Measurements from ENCODE around the gene SLC26A4.

SLC26A4 gene

DNA sequence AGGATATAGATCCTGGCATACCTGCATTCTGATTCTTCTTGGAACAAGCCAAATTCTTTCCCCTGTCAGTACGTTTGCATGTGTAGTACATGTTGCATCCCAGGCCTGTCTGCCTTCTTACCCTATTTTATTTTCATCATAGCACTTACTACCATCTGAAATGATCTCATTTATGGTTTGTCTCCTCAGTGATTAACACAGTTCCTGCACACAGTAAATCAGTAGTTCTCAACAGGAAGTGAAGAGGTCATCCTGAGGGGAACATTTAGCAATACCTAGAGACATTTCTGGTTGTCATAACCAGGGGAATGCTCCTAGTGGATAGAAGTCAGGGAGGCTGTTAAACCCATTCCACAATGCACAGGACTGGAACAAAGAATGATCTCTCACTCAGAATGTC is 38.2 kb upstream of the SLC26A4 start:
- TF ChIP-seq, protein P1, sequence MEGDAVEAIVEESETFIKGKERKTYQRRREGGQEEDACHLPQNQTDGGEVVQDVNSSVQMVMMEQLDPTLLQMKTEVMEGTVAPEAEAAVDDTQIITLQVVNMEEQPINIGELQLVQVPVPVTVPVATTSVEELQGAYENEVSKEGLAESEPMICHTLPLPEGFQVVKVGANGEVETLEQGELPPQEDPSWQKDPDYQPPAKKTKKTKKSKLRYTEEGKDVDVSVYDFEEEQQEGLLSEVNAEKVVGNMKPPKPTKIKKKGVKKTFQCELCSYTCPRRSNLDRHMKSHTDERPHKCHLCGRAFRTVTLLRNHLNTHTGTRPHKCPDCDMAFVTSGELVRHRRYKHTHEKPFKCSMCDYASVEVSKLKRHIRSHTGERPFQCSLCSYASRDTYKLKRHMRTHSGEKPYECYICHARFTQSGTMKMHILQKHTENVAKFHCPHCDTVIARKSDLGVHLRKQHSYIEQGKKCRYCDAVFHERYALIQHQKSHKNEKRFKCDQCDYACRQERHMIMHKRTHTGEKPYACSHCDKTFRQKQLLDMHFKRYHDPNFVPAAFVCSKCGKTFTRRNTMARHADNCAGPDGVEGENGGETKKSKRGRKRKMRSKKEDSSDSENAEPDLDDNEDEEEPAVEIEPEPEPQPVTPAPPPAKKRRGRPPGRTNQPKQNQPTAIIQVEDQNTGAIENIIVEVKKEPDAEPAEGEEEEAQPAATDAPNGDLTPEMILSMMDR (IDR thresholded peaks at IDR 0.05), result no peak
- H3K36me3 Mint-ChIP-seq (ENCODE audit: low read depth), result no peaks in the 10 kb centered on the region
- DNase-seq, result no peak
- H3K27ac Mint-ChIP-seq, result no peak overlapping the region
- no peak overlapping the region for H3K4me3 Mint-ChIP-seq
- H3K4me1 Mint-ChIP-seq, result no peaks in the 10 kb centered on the region
- H3K27me3 Mint-ChIP-seq (ENCODE audit: low read depth, poor library complexity), result no peaks in the 10 kb centered on the region
- H3K9me3 Mint-ChIP-seq, result no peaks in the 10 kb centered on the region

- H3K27me3 Mint-ChIP-seq (ENCODE audit: low read depth, poor library complexity), result no peaks in the 10 kb centered on the region
- DNase-seq, result no peak
- no peaks in the 10 kb centered on the region for H3K36me3 Mint-ChIP-seq (ENCODE audit: low read depth)
- TF ChIP-seq, protein P1 (IDR thresholded peaks at IDR 0.05), result no peak
- H3K4me1 Mint-ChIP-seq, result no peaks in the 10 kb centered on the region
- H3K9me3 Mint-ChIP-seq, result no peaks in the 10 kb centered on the region
- no peak overlapping the region for H3K4me3 Mint-ChIP-seq
- H3K27ac Mint-ChIP-seq, result no peak overlapping the region
Measured at GRCh38 chr7:107622894-107623293, 37.7 kb upstream of the SLC26A4 start.

DNA sequence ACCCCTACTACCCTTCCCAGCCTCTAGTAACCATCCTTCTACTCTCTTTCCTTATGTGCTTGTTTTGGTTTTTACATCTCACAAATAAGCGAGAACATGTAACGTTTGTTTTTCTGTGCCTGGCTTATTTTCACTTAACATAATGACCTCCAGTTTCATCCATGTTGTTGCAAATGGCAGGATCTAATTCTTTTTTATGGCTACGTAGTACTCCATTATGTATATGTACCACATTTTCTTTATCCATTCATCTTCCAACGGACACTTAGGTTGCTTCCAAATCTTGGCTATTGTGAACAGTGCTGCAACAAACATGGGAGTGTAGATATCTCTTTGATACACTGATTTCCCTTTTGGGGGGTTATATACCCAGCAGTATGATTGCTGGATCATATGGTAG is 33.6 kb upstream of the SLC26A4 start:
- peaks cover 7% of the 10 kb centered on the region for H3K27me3 Mint-ChIP-seq (ENCODE audit: low read depth, poor library complexity)
- DNase-seq, result no peak
- H3K4me3 Mint-ChIP-seq, result no peak overlapping the region
- no peak overlapping the region for H3K27ac Mint-ChIP-seq
- no peaks in the 10 kb centered on the region for H3K36me3 Mint-ChIP-seq (ENCODE audit: low read depth)
- TF ChIP-seq, protein P1 (IDR thresholded peaks at IDR 0.05), result no peak
- no peaks in the 10 kb centered on the region for H3K4me1 Mint-ChIP-seq
- H3K9me3 Mint-ChIP-seq, result no peaks in the 10 kb centered on the region

DNA sequence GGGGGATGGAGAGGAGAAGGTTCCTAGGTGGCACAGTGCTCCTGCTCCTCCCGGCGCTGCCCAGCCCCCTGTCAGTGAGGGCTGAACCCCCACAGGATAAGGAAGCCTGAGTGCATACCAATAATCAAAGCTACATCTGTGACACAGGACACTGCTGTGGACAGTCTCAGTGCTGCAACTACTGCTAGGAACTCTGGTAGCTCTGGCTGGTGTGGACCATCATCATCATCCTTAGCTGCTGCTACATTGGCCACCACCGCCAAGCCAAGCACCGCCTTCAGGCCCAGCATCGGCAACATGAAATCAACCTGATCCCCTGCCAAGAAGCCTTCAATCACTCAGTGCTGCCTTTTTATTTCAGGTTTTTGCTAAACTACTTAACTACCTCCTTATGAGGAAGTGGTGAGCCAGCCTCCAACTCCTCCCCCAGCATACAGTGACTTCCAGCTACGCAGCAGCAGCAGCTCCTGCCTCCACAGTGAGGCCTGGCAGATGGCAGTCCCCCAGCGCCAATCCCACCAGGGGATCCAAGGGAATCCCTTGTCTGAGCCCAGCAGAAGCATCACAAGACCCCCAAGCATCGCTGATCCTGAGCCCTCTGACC is 32.1 kb upstream of the SLC26A4 start:
- TF ChIP-seq, protein P1 (IDR thresholded peaks at IDR 0.05), result no peak
- no peaks in the 10 kb centered on the region for H3K36me3 Mint-ChIP-seq (ENCODE audit: low read depth)
- no peaks in the 10 kb centered on the region for H3K4me1 Mint-ChIP-seq
- H3K27ac Mint-ChIP-seq, result no peak overlapping the region
- H3K9me3 Mint-ChIP-seq, result no peaks in the 10 kb centered on the region
- DNase-seq, result no peak
- H3K27me3 Mint-ChIP-seq (ENCODE audit: low read depth, poor library complexity), result peaks cover 7% of the 10 kb centered on the region
- no peak overlapping the region for H3K4me3 Mint-ChIP-seq

DNA sequence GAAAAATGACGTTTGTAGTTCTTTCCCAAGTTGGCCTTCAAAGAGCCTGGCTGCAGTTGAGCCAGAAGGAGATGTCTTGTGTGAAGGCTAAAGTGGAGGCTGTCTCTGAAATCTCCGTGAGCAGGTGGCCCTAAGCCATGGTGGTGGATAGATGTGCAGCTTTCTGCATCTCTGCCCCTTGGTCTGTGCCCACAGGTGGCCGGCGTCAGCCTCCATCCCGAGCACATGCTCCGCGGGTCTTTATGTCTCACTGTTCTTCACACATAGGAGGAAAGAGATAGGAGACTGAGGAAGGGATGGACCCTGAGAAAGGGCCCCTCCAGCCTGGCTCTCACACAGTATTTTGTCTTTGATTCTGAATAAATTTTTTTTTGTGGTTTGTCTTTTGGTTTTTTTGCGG is 30.3 kb upstream of the SLC26A4 start:
- no peak for DNase-seq
- TF ChIP-seq, protein P1 (IDR thresholded peaks at IDR 0.05), result no peak
- H3K9me3 Mint-ChIP-seq, result no peaks in the 10 kb centered on the region
- H3K27ac Mint-ChIP-seq, result no peak overlapping the region
- no peaks in the 10 kb centered on the region for H3K36me3 Mint-ChIP-seq (ENCODE audit: low read depth)
- peaks cover 11% of the 10 kb centered on the region for H3K27me3 Mint-ChIP-seq (ENCODE audit: low read depth, poor library complexity)
- no peak overlapping the region for H3K4me3 Mint-ChIP-seq
- H3K4me1 Mint-ChIP-seq, result no peaks in the 10 kb centered on the region

Data from nephron progenitor cell (in vitro differentiated cells).